ENCODE data around the gene BLZF1.
"Not testable (repeated sequence)": the region's sequence is repeated elsewhere in the genome, so short reads cannot be mapped to it uniquely, and the experiment has no call there.

BLZF1 gene

DNA sequence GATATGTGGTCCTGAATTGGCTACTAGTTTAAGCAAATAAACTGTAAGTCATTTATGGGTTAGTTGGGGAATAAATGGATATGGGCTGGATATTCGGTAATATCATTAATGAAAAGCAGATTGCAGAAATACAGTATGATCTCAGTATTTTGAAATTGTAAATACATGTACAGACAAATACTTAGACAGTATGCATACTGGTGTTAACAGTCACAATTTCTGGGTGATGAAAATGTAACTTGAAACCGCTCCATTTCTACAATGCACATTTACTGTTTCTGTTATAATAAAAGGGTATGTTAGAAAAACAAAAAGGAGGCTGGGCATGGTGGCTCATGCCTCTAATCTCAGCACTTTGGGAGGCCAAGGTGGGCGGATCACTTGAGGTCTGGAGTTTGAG lies 28.0 kb downstream of the BLZF1 start:
- Histone ChIP-seq H3K36me3 (ENCODE audit: insufficient read depth, low read length) (peaks cover 5% of the 10 kb centered on the region; the same call in 1 of the 2 replicates), H4K20me1 (ENCODE audit: insufficient read depth, low read length) (no peaks in the 10 kb centered on the region), H3K4me3 (ENCODE audit: low read depth, low read length, poor library complexity, severe bottlenecking) (no peak overlapping the region), H3K9me3 (ENCODE audit: low read length) (no peaks in the 10 kb centered on the region), H3K4me1 (ENCODE audit: insufficient read depth, low read length, severe bottlenecking) (no peaks in the 10 kb centered on the region), H3K79me2 (ENCODE audit: insufficient read depth, low read length) (no peaks in the 10 kb centered on the region), H3F3A (ENCODE audit: insufficient read depth, low read length) (no peaks in the 10 kb centered on the region), H3K27me3 (ENCODE audit: insufficient read depth, low read length) (no peaks in the 10 kb centered on the region), H2AFZ (ENCODE audit: low read length) (no peak overlapping the region), H3K27ac (ENCODE audit: low read depth, low read length, poor library complexity, severe bottlenecking) (no peak overlapping the region), H3K4me2 (ENCODE audit: low read length) (no peak overlapping the region), H3K9ac (ENCODE audit: low read length) (no peak overlapping the region), H3K9me2 (ENCODE audit: low read depth, low read length) (no peaks in the 10 kb centered on the region)
- TF ChIP-seq CTCF (IDR thresholded peaks at IDR 0.05; ENCODE audit: low read length), result no peak
- no peak for TF ChIP-seq EZH2 (IDR thresholded peaks at IDR 0.05; ENCODE audit: borderline replicate concordance, low read length)

- H3K9ac ChIP-seq (ENCODE audit: low read length); H3K27me3 ChIP-seq (ENCODE audit: insufficient read depth, low read length); H2AFZ ChIP-seq (ENCODE audit: low read length); H3F3A ChIP-seq (ENCODE audit: insufficient read depth, low read length); H3K27ac ChIP-seq (ENCODE audit: low read depth, low read length, poor library complexity, severe bottlenecking); H4K20me1 ChIP-seq (ENCODE audit: insufficient read depth, low read length); H3K4me2 ChIP-seq (ENCODE audit: low read length); H3K9me3 ChIP-seq (ENCODE audit: low read length); H3K9me2 ChIP-seq (ENCODE audit: low read depth, low read length); H3K79me2 ChIP-seq (ENCODE audit: insufficient read depth, low read length); H3K36me3 ChIP-seq (ENCODE audit: insufficient read depth, low read length); H3K4me1 ChIP-seq (ENCODE audit: insufficient read depth, low read length, severe bottlenecking); H3K4me3 ChIP-seq (ENCODE audit: low read depth, low read length, poor library complexity, severe bottlenecking): not testable (repeated sequence)
These were observed 34.6 kb downstream of the BLZF1 start for GRCh38 chr1:169402578-169402977.

DNA sequence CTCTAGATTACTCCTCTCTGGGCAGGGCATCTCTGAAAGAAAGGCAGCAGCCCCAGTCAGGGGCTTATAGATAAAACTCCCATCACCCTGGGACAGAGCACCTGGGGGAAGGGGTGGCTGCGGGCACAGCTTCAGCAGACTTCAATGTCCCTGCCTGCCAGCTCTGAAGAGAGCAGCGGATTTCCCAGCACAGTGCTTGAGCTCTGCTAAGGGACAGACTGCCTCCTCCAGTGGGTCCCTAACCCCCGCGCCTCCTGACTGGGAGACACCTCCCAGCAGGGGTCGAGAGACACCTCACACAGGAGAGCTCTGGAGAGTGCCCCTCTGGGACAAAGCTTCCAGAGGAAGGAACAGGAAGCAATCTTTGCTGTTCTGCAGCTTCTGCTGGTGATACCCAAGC lies 40.3 kb downstream of the BLZF1 start:
- H3K4me3 ChIP-seq (ENCODE audit: low read depth, low read length, poor library complexity, severe bottlenecking); H2AFZ ChIP-seq (ENCODE audit: low read length); H3K9me3 ChIP-seq (ENCODE audit: low read length); H4K20me1 ChIP-seq (ENCODE audit: insufficient read depth, low read length); H3K27me3 ChIP-seq (ENCODE audit: insufficient read depth, low read length); H3K9me2 ChIP-seq (ENCODE audit: low read depth, low read length); H3F3A ChIP-seq (ENCODE audit: insufficient read depth, low read length); H3K79me2 ChIP-seq (ENCODE audit: insufficient read depth, low read length); H3K27ac ChIP-seq (ENCODE audit: low read depth, low read length, poor library complexity, severe bottlenecking); H3K4me2 ChIP-seq (ENCODE audit: low read length); H3K4me1 ChIP-seq (ENCODE audit: insufficient read depth, low read length, severe bottlenecking); H3K36me3 ChIP-seq (ENCODE audit: insufficient read depth, low read length); H3K9ac ChIP-seq (ENCODE audit: low read length): not testable (repeated sequence)

GRCh38 chr1:169414952-169415351 lies 47.0 kb downstream of the BLZF1 start:
- H3K36me3 ChIP-seq (ENCODE audit: insufficient read depth, low read length), result no peaks in the 10 kb centered on the region
- H3K9me3 ChIP-seq (ENCODE audit: low read length), result no peaks in the 10 kb centered on the region
- H3K9me2 ChIP-seq (ENCODE audit: low read depth, low read length), result no peaks in the 10 kb centered on the region
- H4K20me1 ChIP-seq (ENCODE audit: insufficient read depth, low read length), result no peaks in the 10 kb centered on the region
- no peaks in the 10 kb centered on the region for H3K79me2 ChIP-seq (ENCODE audit: insufficient read depth, low read length)
- TF ChIP-seq EZH2 (IDR thresholded peaks at IDR 0.05; ENCODE audit: borderline replicate concordance, low read length) (no peak), CTCF (IDR thresholded peaks at IDR 0.05; ENCODE audit: low read length) (no peak)
- no peak overlapping the region for H3K27ac ChIP-seq (ENCODE audit: low read depth, low read length, poor library complexity, severe bottlenecking)
- no peak overlapping the region for H3K4me2 ChIP-seq (ENCODE audit: low read length)
- H2AFZ ChIP-seq (ENCODE audit: low read length), result no peak overlapping the region
- H3K27me3 ChIP-seq (ENCODE audit: insufficient read depth, low read length), result no peaks in the 10 kb centered on the region
- H3K4me3 ChIP-seq (ENCODE audit: low read depth, low read length, poor library complexity, severe bottlenecking), result no peak overlapping the region
- H3F3A ChIP-seq (ENCODE audit: insufficient read depth, low read length), result no peaks in the 10 kb centered on the region
- no peak overlapping the region for H3K9ac ChIP-seq (ENCODE audit: low read length)
- H3K4me1 ChIP-seq (ENCODE audit: insufficient read depth, low read length, severe bottlenecking), result no peaks in the 10 kb centered on the region
